ENCODE measurements around the gene RFT1.

DNA sequence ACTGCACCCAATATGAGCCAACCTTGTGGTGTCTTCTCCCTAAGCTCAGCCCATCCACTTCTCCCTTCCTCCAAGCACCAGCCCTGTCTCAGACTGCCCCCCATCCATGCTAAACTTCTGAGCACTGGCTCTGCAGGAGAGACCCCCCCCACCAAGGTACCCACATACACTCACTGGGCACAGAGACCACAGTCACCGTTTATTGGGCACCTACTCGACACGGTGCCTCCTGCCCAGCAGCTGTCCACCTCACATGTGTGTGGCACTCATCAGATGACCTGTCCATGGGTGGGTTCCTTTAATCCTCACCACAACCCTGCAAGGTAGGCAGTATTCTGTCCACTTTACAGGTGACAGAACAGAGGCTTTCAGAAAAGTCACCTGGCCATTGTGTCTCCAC, 62.1 kb downstream of the RFT1 start:
- TF ChIP-seq POLR2A (IDR thresholded peaks at IDR 0.05; ENCODE audit: low read depth, low read length) (no peak), POU2F2 (IDR thresholded peaks at IDR 0.05; ENCODE audit: low read depth, low read length) (no peak), POLR2AphosphoS5 (IDR thresholded peaks at IDR 0.05; ENCODE audit: low read depth, low read length) (no peak), TAF1 (IDR thresholded peaks at IDR 0.05; ENCODE audit: low read depth, low read length) (no peak), SPI1 (IDR thresholded peaks at IDR 0.05; ENCODE audit: low read depth, low read length) (no peak), PAX5 (IDR thresholded peaks at IDR 0.05; ENCODE audit: insufficient read depth, low read length, severe bottlenecking) (no peak)
